Activated CD8-positive, alpha-beta T cell treated with anti-CD3 and anti-CD28 coated beads, Interleukin-2, amount 10 ng/mL, durations not matched to agents 7 days and 5 days (primary cell): ENCODE measurements around the gene GLIPR1L1. TPM values are rescaled to one million over a fixed set of nuclear protein-coding genes. Genes with fewer than 3 reads are reported as not detected.

Experiments used
- ATAC-seq: fragments of 150-1000 bp; cut with Tn5 transposase; one replicate; pipeline ENCODE4 v1.10.0; 2021; ENCODE audit warnings: moderate library complexity
- CTCF ChIA-PET: fragments of 350-600 bp; sonication (Branson Sonifier 250); formaldehyde crosslinking; loops from one replicate; lab custom pipeline; 2021; ENCODE audit warnings: antibody characterized with exemption; lab: Charles Lee
- POLR2A ChIA-PET: fragments of 350-600 bp; sonication (Branson Sonifier 250); formaldehyde crosslinking; loops from one replicate; lab custom pipeline; 2021; ENCODE audit warnings: antibody characterized with exemption; lab: Charles Lee
- DNase-seq: peaks from one replicate; pipeline ENCODE4 v3.0.0-alpha.2; 2020
- H3K27ac Mint-ChIP-seq: one replicate; pipeline ENCODE4 v1.8.0; 2021; ENCODE audit warnings: mild to moderate bottlenecking, mixed read lengths
- H3K27me3 Mint-ChIP-seq: one replicate; pipeline ENCODE4 v1.8.0; 2021; ENCODE audit warnings: low read depth, mixed read lengths
- H3K36me3 Mint-ChIP-seq: one replicate; pipeline ENCODE4 v1.8.0; 2021; ENCODE audit warnings: low read depth, mixed read lengths
- H3K4me1 Mint-ChIP-seq: one replicate; pipeline ENCODE4 v1.8.0; 2021; ENCODE audit warnings: low read depth, mixed read lengths
- H3K4me3 Mint-ChIP-seq: one replicate; pipeline ENCODE4 v1.8.0; 2021; ENCODE audit warnings: mild to moderate bottlenecking, mixed read lengths
- H3K9me3 Mint-ChIP-seq: one replicate; pipeline ENCODE4 v1.8.0; 2022; ENCODE audit warnings: mixed read lengths; ENCODE audit not compliant: insufficient read depth
- total RNA-seq, 2 experiments: library from RNA; stranded (reverse); gene quantifications; one replicate each; pipeline ENCODE4 v1.2.3, GENCODE V29; 2021

Gene GLIPR1L1
- total RNA-seq, 2 experiments from 2014 or later = not detected

GRCh38 chr12:75360920-75361319 lies 26.4 kb downstream of the GLIPR1L1 start:
- DNase-seq (no peak), ATAC-seq (no peak)
- no peak overlapping the region for H3K27ac Mint-ChIP-seq
- ChIA-PET POLR2A (no interaction called here), CTCF (interaction anchor here (1.4 kb wide), 1 partner anchor 26 kb away, joined by 5 read pairs; the partner anchor contains the start of gene GLIPR1L1)
- no peak overlapping the region for H3K4me3 Mint-ChIP-seq
- H3K4me1 Mint-ChIP-seq = peaks cover 12% of the 10 kb centered on the region
- H3K27me3 Mint-ChIP-seq = no peaks in the 10 kb centered on the region
- H3K36me3 Mint-ChIP-seq = peaks cover 4% of the 10 kb centered on the region
- H3K9me3 Mint-ChIP-seq = peaks cover 13% of the 10 kb centered on the region

- no peak for DNase-seq
- Mint-ChIP-seq H3K27ac (no peak overlapping the region), H3K36me3 (peaks cover 4% of the 10 kb centered on the region), H3K4me3 (no peak overlapping the region), H3K9me3 (peaks cover 13% of the 10 kb centered on the region), H3K27me3 (no peaks in the 10 kb centered on the region), H3K4me1 (peaks cover 12% of the 10 kb centered on the region)
- ChIA-PET CTCF (interaction anchor here (1.4 kb wide), 1 partner anchor 27 kb away, joined by 5 read pairs; the partner anchor contains the start of gene GLIPR1L1), POLR2A (no interaction called here)
- no peak for ATAC-seq
Measured at GRCh38 chr12:75361408-75361807, 26.9 kb downstream of the GLIPR1L1 start.

DNA sequence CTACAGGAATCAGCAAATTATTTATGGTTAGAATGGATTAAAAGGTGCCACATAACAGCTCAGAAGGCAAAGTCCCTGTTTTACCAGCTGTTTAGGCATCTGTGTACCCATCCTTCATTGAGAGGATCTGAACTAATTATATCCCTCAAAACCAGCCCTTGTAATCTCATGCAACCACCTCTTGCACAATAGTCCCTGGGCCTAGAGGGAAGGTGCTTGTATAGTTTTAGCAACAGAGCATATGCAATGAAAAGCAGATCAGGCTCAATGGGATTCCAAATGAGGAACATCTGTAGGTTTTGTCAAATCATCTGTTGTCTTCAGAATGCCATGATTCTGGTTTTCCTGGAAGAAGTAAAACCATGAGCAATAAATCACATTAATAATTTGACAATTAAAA lies 30.4 kb downstream of the GLIPR1L1 start:
- ATAC-seq (no peak), DNase-seq (no peak)
- CTCF ChIA-PET = interaction anchor here (1.0 kb wide), 1 partner anchor 22 kb away, joined by 3 read pairs; no protein-coding TSS in a partner anchor
- Mint-ChIP-seq H3K4me1 (peaks cover 14% of the 10 kb centered on the region), H3K27me3 (no peaks in the 10 kb centered on the region), H3K27ac (no peak overlapping the region), H3K36me3 (peaks cover 4% of the 10 kb centered on the region), H3K9me3 (peaks cover 13% of the 10 kb centered on the region), H3K4me3 (no peak overlapping the region)
- POLR2A ChIA-PET = no interaction called here

DNA sequence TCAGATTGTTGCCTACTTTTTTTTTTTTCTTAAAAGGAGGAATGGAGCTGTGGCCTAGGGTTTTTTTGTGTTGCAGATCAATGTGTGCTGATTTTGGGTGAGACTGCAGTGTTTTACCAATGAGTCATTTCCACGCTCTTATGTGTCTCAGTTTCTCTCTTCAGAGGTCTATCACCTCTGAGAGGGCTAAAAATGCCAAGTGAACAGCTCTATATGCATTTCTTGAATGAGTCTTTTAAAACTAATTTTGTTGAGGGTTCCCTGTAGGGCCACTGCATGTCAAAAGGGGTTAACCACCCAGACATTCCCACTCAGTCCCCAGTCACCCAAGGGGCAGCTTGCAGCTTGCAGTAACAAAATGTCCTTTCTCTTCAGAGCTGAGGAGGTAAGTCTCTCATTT lies 32.2 kb downstream of the GLIPR1L1 start:
- H3K9me3 Mint-ChIP-seq = peaks cover 3% of the 10 kb centered on the region
- H3K36me3 Mint-ChIP-seq = peaks cover 1% of the 10 kb centered on the region
- no peak for ATAC-seq
- POLR2A ChIA-PET = interaction anchor here (0.7 kb wide), 1 partner anchor 25 kb away, joined by 4 read pairs; no protein-coding TSS in a partner anchor
- no peak overlapping the region for H3K27ac Mint-ChIP-seq
- no peaks in the 10 kb centered on the region for H3K27me3 Mint-ChIP-seq
- DNase-seq = no peak
- CTCF ChIA-PET = interaction anchor here (1.0 kb wide), 1 partner anchor 32 kb away, joined by 3 read pairs; the partner anchor contains the start of gene GLIPR1L1
- H3K4me1 Mint-ChIP-seq = peaks cover 3% of the 10 kb centered on the region
- no peak overlapping the region for H3K4me3 Mint-ChIP-seq

DNA sequence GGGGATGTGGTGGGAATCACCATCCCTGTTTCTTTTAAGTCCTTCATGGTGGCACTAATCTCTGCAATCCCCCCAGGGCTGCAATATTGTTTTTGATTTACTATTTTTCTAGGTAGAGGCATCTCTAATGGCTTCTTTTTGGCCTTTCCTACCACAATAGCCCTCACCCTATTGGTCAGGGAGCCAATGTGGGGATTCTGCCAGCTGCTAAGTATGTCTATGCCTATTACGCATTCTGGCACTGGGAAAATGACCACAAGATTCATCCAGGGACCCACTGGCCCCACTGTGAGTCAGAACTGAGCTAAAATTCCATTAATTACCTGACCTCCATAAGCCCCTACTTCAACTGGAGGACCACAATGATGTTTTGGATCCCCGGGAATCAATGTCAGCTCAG lies 40.5 kb downstream of the GLIPR1L1 start:
- ChIA-PET POLR2A (no interaction called here), CTCF (no interaction called here)
- Mint-ChIP-seq H3K27me3 (no peaks in the 10 kb centered on the region), H3K36me3 (no peaks in the 10 kb centered on the region), H3K27ac (no peak overlapping the region), H3K4me3 (no peak overlapping the region), H3K4me1 (peaks cover 2% of the 10 kb centered on the region), H3K9me3 (no peaks in the 10 kb centered on the region)
- DNase-seq = no peak
- no peak for ATAC-seq

DNA sequence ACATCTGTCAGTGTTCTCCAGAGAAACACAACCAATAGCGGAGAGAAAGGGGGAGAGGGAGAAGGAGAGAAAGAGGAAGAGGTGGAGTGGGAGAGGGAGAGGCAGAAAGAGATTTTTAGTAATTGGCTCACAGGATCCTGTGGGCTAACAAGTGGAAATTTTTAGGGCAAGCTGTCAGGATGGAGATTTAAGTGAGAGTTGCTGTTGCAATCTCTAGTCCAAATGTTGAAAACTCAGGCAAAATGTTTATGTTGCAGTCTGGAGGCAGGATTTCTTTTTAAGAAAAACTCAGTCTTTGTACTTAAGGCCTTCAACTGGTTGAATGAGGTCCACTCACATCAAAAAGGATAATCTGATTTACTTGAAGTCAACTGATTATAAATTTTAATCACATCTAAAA lies 43.9 kb downstream of the GLIPR1L1 start:
- Mint-ChIP-seq H3K4me3 (no peak overlapping the region), H3K27ac (no peak overlapping the region), H3K36me3 (no peaks in the 10 kb centered on the region), H3K9me3 (no peaks in the 10 kb centered on the region), H3K27me3 (no peaks in the 10 kb centered on the region), H3K4me1 (no peaks in the 10 kb centered on the region)
- DNase-seq (no peak), ATAC-seq (no peak)
- ChIA-PET POLR2A (no interaction called here), CTCF (interaction anchor here (0.7 kb wide), 2 partner anchors 13 to 171 kb away, joined by 3 to 5 read pairs; no protein-coding TSS in a partner anchor)

DNA sequence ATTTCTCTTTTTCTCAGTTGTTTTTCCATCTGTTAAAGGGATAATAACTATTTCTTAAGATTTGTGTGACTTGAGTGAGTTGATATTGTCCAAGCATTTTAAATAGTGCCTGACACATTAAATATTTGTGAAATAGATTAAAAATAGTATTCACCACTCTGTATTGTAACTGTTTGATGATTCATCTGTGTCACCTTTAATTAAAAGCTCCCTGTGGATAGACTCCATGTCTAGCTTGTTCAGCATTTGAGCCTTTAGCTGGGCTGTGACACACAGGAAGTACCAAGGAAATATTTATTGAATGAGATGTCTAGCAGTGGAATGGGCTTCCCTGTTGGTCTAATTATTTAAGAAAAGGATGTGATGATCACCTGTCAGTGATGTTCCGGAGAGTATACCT lies 54.6 kb downstream of the GLIPR1L1 start:
- peaks cover 32% of the 10 kb centered on the region for H3K4me1 Mint-ChIP-seq
- H3K9me3 Mint-ChIP-seq = no peaks in the 10 kb centered on the region
- ATAC-seq (no peak), DNase-seq (no peak)
- no peaks in the 10 kb centered on the region for H3K36me3 Mint-ChIP-seq
- H3K27me3 Mint-ChIP-seq = no peaks in the 10 kb centered on the region
- no peak overlapping the region for H3K27ac Mint-ChIP-seq
- CTCF ChIA-PET = interaction anchor here (1.3 to 4.8 kb wide), 4 partner anchors 55 to 648 kb away, joined by 3 to 62 read pairs (median 5); partner anchors contain the start of genes GLIPR1 and GLIPR1L1
- POLR2A ChIA-PET = no interaction called here
- no peak overlapping the region for H3K4me3 Mint-ChIP-seq

GRCh38 chr12:75389706-75390105 lies 55.2 kb downstream of the GLIPR1L1 start:
- no peaks in the 10 kb centered on the region for H3K27me3 Mint-ChIP-seq
- CTCF ChIA-PET = interaction anchor here (1.3 to 4.8 kb wide), 5 partner anchors 55 to 648 kb away, joined by 3 to 62 read pairs (median 6); partner anchors contain the start of genes GLIPR1 and GLIPR1L1
- no peaks in the 10 kb centered on the region for H3K36me3 Mint-ChIP-seq
- DNase-seq (no peak), ATAC-seq (no peak)
- POLR2A ChIA-PET = no interaction called here
- H3K27ac Mint-ChIP-seq = peak overlapping the region; percentile 90
- H3K4me1 Mint-ChIP-seq = peaks cover 32% of the 10 kb centered on the region
- peak overlapping the region; percentile 82 for H3K4me3 Mint-ChIP-seq
- no peaks in the 10 kb centered on the region for H3K9me3 Mint-ChIP-seq

DNA sequence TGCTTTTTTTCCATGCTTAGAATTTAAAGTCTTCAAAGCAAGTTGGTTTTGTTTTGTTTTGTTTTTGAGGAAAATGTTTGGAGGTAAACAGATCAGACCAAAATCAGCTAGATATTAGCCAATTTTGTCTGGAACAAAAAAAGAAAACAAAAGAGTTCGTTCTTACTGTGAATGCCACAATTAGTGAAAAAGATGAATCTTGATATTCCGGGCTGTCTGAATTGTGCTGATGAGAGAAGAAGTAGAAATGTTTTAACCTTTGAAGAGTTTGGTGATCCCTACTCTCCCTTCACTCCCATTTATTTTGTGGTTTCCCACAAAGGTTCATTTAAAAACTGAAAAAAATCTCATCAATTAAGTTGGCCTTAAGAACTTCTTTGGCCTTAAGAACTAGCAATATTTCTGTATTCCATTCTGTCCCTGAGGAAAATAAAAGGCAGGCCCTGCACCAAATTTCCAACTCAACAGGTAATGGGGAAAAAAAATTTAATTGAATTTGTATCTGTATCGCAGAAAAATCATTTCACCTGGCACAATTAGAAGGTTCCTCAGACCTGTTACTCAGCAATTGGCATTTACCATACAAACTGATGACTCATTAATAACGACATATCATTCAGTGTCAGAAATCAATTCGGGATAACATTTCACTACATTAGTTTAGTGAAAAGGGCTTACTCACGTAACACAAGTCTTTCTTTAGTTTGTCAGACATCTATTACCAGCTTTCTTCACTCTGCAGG lies 55.9 kb downstream of the GLIPR1L1 start:
- no peaks in the 10 kb centered on the region for H3K27me3 Mint-ChIP-seq
- peak overlapping the region; percentile 90 for H3K27ac Mint-ChIP-seq
- ATAC-seq (no peak), DNase-seq (no peak)
- H3K36me3 Mint-ChIP-seq = no peaks in the 10 kb centered on the region
- peaks cover 32% of the 10 kb centered on the region for H3K4me1 Mint-ChIP-seq
- CTCF ChIA-PET = interaction anchor here (0.9 to 4.8 kb wide), 16 partner anchors 17 to 136 kb away, joined by 3 to 62 read pairs (median 7); partner anchors contain the start of genes GLIPR1, GLIPR1L1 and KRR1
- no peaks in the 10 kb centered on the region for H3K9me3 Mint-ChIP-seq
- POLR2A ChIA-PET = interaction anchor here (1.0 to 1.4 kb wide), 2 partner anchors 17 to 120 kb away, joined by 3 to 5 read pairs; no protein-coding TSS in a partner anchor
- peak overlapping the region; percentile 82 for H3K4me3 Mint-ChIP-seq

GRCh38 chr12:75390899-75391538 lies 56.5 kb downstream of the GLIPR1L1 start, which contains the start of gene GLIPR1L2:
Gene GLIPR1L2, plus strand, starts transcription at chr12:75391089. Its CDS starts 28 bp downstream, at chr12:75391117.
- H3K27ac Mint-ChIP-seq = peak within 1 kb of the TSS; percentile 90
- DNase-seq (peak; percentile 92), ATAC-seq (peak; percentile 98)
- peaks cover 35% of the 10 kb centered on the region for H3K4me1 Mint-ChIP-seq
- H3K4me3 Mint-ChIP-seq = peak within 1 kb of the TSS; percentile 82
- no peaks in the 10 kb centered on the region for H3K36me3 Mint-ChIP-seq
- H3K27me3 Mint-ChIP-seq = no peaks in the 10 kb centered on the region
- H3K9me3 Mint-ChIP-seq = no peaks in the 10 kb centered on the region
- CTCF ChIA-PET = interaction anchor here (0.6 to 4.8 kb wide), 24 partner anchors 13 to 136 kb away, joined by 3 to 62 read pairs (median 5); partner anchors contain the start of genes GLIPR1, GLIPR1L1 and KRR1
- POLR2A ChIA-PET = interaction anchor here (0.5 to 1.6 kb wide), 8 partner anchors 17 to 643 kb away, joined by 3 to 9 read pairs (median 4); partner anchors contain the start of genes GLIPR1 and GLIPR1L1

GRCh38 chr12:75404231-75404630 lies 69.8 kb downstream of the GLIPR1L1 start:
- no peaks in the 10 kb centered on the region for H3K27me3 Mint-ChIP-seq
- H3K4me1 Mint-ChIP-seq = no peaks in the 10 kb centered on the region
- H3K9me3 Mint-ChIP-seq = no peaks in the 10 kb centered on the region
- no peaks in the 10 kb centered on the region for H3K36me3 Mint-ChIP-seq
- ChIA-PET CTCF (no interaction called here), POLR2A (no interaction called here)
- no peak overlapping the region for H3K27ac Mint-ChIP-seq
- no peak overlapping the region for H3K4me3 Mint-ChIP-seq
- no peak for ATAC-seq
- DNase-seq = no peak
